GM04503 (cell line): ENCODE data around the gene RNF38.

Experiments
- DNase-seq: peaks from one replicate; pipeline ENCODE4 v3.0.0-alpha.2; 2012; ENCODE audit warnings: low read depth

Gene RNF38

GRCh38 chr9:36293171-36293570, 106.9 kb downstream of the RNF38 start:
- DNase-seq = no peak

- DNase-seq = no peak
Observed at GRCh38 chr9:36292641-36293040, 107.4 kb downstream of the RNF38 start.

DNA sequence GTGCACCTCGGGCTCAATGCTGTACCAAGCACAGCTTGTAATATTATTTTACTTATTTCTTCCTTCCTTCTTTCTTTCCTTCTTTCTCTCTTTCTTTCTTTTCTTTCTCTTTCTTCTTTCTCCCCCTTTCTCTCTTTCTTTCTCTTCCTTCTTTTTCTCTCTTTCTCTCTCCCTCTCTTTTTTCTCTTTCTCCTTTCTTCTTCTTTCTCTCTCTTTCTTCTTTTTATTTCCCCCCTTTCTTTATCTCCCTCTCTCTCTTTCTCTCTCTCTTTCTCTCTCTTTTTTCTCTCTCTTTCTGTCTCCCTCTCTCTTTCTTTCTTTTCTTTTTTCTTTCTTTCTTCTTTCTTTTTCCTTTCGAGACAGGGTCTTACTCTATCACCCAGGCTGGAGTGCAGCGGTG, 109.1 kb downstream of the RNF38 start:
- no peak for DNase-seq

DNA sequence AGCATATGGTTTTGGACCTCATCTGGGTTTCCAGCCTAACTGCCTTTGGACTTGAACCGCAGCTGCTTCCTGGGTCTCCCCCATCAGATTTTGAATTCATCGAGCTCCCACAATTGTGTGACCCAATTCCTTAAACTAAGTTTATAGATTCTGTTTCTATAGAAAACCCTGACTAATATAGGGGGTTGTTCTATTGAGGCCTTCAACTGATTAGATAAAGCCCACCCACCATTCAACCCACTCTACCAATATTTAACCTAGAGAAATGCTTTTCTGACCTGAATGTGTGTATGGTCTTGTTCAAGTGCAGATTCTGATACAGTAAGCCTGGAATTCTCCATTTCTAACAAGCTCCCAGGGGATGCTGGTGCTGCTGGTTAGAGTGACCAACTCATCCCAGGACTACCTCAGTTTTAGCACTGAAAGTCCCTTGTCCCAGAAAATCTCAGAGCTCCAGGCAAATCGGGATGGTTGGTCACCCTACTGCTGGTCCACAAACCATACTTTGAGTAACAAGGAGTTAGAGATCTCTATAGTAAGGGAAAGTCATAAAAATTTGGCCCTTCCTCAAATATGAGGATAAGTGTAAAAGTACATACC, 110.1 kb downstream of the RNF38 start:
- DNase-seq = no peak

GRCh38 chr9:36288070-36288469, 112.0 kb downstream of the RNF38 start:
- DNase-seq = no peak
